Islet of Langerhans (tissue), 1 donor: ENCODE data around the gene TM6SF1.
"Not testable (repeated sequence)": the region's sequence is repeated elsewhere in the genome, so short reads cannot be mapped to it uniquely, and the experiment has no call there.

Experiments used
- FAIRE-seq: peaks from one replicate; lab custom pipeline; 2011; peaks lifted over from hg19 to GRCh38; lab: Jason Lieb, UNC

TM6SF1 gene

DNA sequence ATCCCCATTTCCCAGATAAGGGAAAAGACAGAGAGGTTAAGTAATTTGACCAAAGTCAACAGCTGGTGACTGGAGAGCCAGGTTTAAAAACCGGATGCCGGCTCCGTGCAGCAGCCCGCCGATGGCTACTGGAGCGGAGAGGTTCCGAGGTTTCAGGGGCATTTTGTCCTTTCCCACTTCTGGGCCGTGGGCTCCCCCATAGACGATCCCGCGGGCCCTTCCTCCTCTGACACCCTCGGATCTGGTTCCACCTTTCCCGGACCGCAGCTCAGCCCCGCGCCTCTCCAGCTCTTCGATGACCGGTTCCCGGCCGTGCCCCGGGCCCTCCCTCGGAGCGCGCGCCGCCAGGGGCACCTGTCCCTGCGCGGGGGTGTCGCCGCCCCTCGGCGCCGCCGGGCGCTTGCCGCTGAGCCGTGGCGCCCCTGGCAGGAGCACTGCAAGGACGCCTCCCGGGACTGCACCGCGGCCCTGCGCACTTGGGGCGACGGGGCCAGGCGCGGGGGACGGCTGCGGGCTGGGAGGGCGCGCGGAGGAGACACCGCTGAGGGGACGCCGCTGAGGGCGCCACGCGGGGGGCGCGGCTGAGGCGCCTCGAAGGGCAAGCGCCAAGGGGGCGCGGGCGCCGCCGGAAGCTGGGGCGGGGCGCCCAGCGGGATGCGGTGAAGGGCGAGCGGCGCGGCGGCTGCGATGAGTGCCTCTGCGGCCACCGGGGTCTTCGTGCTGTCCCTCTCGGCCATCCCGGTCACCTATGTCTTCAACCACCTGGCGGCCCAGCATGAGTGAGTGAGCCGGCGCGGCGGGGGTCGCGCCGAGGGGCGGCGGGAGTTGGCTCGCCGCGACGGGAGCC lies at the start of gene TM6SF1:
TSS of gene TM6SF1 (plus strand) at position 652 of the 847 bp plus-strand sequence. CDS start at position 688, 36 bp downstream.
- no peak for FAIRE-seq

- no peak for FAIRE-seq
Observed at GRCh38 chr15:83057696-83058376, 49.6 kb upstream of the TM6SF1 start.

- FAIRE-seq = no peak
Observed at GRCh38 chr15:83061680-83062079, 45.8 kb upstream of the TM6SF1 start.

DNA sequence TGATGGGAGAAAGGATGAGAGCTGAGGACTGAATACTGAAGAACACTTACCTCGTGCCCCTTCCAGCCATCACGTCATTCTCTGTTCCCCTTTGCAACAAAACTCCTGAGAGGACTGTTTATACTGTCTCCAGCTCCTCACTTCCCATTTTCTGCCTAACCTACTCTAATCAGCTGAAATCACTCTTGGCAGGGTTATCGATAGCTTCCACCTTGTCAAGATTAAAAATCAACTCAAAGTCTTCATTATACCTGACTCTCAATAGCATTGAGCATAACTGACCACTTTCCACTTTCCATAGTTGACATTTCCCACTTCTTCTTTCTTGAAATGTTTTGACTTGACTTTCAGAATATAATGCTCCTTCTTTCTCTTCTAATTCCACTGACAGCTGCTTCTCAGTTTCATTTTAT lies 44.7 kb upstream of the TM6SF1 start:
- FAIRE-seq = no peak

GRCh38 chr15:83063551-83063950 lies 43.9 kb upstream of the TM6SF1 start:
- no peak for FAIRE-seq

DNA sequence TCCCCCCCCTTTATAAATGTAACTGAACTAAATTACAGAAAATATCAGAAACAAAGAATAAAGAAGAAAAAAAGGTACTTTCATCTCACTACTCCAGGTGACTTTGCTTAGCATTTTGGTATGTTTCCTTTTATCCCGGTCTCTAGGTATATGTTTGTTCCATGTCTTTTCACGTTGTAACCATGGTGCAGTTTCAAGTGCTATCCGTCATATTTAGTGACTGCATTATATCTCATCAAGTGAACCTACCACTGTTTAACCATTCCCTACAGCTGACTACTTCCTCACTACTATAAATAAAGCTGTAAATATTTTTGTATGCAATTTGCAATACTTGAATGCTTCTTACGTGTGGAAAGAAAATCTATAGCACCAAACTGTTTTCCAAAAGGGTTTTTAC lies 42.6 kb upstream of the TM6SF1 start:
- no peak for FAIRE-seq

DNA sequence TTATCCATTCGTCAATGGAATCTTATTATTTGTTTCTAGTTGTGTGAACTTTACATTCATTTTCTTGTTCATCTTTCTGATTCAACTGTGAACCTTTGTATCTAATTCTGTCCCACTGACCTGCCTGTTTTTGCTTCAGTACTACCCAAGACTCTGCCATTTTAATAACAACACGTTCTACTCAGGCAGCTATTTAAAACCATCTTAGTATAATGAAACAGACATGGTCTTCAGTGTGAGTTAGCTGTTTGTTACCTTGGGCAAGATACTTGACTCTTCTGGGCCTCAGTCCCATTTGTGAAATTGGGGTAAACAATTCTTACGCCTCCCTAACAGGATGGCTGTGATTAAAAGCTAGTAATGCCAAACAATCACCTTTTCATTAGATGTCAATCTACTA lies 42.0 kb upstream of the TM6SF1 start:
- no peak for FAIRE-seq

GRCh38 chr15:83066034-83066733 lies 41.3 kb upstream of the TM6SF1 start:
- FAIRE-seq = no peak

DNA sequence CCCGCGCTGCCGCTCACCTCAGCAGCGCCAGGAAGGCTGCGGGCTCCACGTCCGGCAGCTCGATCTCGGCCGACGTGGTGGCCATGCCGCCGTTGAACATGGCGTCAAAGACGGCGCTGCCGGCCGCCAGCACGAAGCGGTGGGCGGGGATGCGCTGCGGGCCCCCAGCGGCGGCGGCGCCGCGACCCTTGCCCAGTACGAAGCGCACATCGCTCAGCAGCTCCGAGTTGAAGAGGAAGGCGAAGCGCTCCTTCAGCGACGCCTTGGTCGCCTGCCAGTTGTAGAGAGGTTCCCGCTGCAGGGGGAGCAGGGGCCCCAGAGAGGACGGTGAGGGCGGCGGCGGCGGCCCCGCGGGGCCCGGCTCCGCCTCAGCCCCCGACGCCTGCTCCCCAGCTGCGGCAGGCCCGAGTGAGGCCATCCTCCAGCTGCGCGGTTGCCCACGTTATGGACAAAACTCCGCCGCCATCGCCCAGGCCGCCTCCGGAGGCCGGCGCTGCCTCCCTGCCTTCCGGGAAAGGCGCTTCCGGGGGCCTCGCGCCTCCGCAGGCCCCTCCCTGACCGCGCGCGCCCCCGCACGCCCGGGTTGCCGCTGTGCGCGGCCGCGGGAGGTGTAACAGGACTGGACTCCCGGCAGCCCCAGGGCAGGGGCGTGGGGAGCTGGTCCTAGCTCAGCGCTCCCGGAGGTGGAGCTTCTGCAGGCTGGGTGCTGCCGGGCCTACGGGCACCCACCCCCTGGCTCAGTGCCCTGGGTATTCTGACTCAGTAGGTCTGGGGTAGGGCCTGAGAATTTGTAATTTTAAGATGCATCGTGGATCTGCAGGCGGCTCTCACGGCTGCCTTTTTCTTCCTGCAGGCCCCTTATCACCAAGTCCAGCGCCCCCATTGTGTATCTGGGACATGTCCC lies 40.5 kb upstream of the TM6SF1 start, which contains the start of gene BTBD1:
TSS of gene BTBD1 (minus strand) at position 519 of the 904 bp plus-strand sequence. CDS start at position 418, 101 bp downstream.
- no peak for FAIRE-seq

- no peak for FAIRE-seq
Observed at GRCh38 chr15:83067638-83067962, 39.8 kb upstream of the TM6SF1 start.

GRCh38 chr15:83068054-83068453 lies 39.4 kb upstream of the TM6SF1 start:
- FAIRE-seq = no peak

- not testable (repeated sequence) for FAIRE-seq
Observed at GRCh38 chr15:83069211-83069642, 38.2 kb upstream of the TM6SF1 start.

- FAIRE-seq = no peak
Observed at GRCh38 chr15:83077491-83078230, 29.8 kb upstream of the TM6SF1 start.

DNA sequence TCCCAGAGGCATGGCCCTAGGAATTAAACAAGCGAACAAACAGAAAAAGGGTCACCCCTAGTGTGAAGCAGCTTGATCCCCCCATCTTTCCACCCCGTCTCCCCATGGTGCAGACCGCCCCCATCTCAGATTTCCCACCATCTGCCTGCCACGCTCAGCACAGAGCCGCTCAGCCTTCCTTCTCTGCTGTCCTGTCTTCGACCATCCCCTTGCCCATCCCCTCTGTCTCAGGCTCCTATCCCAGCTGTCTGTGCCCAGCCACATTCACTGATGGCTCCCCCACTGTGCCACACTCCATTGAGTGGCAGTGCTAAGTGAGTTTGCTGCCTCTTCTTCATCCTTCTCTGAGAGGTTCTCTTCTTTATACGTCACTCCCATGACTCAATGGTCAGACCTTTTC lies 28.7 kb upstream of the TM6SF1 start:
- no peak for FAIRE-seq

- FAIRE-seq = no peak
Observed at GRCh38 chr15:83081256-83082014, 26.0 kb upstream of the TM6SF1 start.

DNA sequence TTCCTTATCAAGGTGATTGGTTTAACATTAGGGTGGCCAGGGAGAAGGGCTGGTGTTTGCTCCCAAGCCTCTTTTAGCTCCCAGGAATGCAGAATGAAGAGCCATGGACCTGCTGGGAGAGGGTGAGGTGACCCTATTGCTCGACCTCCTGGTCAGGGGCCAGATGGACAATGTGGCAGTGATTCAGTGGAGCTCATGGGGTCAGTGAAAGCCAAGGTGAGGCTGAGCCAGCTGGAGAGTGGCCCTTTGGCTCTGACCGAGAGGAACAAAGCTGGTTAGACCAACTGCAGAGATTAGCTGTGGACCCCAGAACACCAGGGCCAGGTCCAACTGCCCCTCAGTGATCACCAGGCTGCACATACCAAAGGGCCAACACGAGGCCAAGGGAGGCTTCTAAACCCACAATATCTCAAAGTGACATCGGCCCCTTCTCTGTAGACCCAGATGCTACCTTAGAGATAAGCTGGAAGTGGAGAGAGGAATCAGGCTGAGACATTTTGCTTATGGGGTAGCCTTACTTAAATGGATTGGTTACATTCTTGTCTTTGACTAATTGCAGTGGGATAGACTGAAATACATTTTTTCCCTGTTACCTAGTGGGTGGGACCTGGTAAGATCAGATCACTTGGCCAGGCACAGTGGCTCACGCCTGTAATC lies 24.6 kb upstream of the TM6SF1 start:
- FAIRE-seq = no peak

DNA sequence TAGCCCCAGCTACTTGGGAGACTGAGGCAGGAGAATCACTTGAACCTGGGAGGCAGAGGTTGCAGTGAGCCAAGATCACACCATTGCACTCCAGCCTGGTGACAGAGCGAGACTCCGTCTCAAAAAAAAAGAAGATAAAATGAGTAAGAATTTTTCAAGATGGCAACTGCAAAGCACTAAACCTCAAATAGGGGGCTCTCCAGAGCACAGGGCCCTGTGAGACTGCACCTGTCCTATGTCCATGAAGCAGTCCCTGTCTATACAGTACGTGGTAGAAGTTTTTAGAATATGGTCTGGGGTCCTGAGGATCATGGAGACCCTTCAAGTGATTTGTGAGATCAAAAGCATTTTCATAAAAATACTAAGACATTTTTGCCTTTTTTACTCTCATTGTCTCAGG lies 22.0 kb upstream of the TM6SF1 start:
- FAIRE-seq = not testable (repeated sequence)

DNA sequence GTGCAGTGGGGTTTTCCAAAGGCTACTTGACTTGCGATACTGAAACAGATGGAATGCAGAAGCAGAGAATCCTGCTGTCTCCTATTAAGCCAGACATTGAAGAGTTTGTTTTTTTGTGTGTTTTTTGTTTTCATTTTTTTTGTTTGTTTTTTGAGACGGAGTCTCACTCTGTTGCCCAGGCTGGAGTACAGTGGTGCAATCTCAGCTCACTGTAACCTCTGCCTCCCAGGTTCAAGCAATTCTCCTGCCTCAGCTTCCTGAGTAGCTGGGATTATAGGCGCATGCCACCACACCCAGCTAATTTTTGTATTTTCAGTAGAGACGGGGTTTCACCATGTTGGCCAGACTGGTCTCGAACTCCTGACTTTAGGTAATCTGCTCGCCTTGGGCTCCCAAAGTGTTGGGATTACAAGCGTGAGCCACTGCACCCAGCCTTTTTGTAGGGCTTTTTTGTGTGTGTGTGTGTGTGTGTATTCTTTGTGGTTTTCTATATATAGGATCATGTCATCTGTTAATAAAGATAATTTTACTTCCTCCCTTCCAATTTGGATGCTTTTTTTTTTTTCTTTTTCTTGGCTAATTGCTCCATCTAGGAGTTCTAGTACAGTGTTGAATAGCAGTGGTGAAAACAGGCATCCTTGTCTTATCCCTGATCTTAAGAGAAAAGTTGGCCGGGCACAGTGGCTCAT lies 21.4 kb upstream of the TM6SF1 start:
- not testable (repeated sequence) for FAIRE-seq

DNA sequence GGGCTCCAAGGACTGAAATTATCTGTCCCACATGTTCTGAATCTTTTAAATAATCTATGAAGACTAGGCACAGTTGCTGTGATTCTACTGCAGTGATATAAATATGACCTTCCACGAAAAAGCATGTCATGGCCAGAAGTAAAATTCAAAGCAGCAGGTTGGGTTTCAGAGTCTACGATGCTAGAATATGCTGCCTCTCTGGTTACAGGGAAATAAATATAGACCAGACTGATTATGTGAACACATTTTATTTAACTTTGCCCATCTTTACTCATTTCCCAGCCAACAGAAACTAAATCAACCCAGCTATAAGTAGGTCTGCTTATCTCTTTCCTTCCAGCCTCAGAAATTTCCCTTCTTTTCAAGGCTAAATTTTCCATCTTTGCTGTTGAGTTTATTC lies 19.9 kb upstream of the TM6SF1 start:
- FAIRE-seq = no peak
